HG03103 (cell line): ENCODE data around the gene PLPPR5.
"Not testable (repeated sequence)": the region's sequence is repeated elsewhere in the genome, so short reads cannot be mapped to it uniquely, and the experiment has no call there.

Source experiments
- ATAC-seq: cut with Tn5 transposase; IDR thresholded peaks from one replicate; pipeline ENCODE4 v1.9.1; 2021; ENCODE audit warnings: low read depth; ENCODE audit not compliant: unreplicated experiment

Gene PLPPR5

GRCh38 chr1:99004861-99005442 lies at the start of gene PLPPR5:
Gene PLPPR5 (minus strand): TSS chr1:99004861. CDS start chr1:99004671, 190 bp downstream.
- no peak for ATAC-seq

- ATAC-seq: no peak
Observed at GRCh38 chr1:99051611-99052283, 47.1 kb upstream of the PLPPR5 start.

GRCh38 chr1:99049745-99050144 lies 45.1 kb upstream of the PLPPR5 start:
- no peak for ATAC-seq

GRCh38 chr1:99036746-99037145 lies 32.1 kb upstream of the PLPPR5 start:
- not testable (repeated sequence) for ATAC-seq

- no peak for ATAC-seq
Observed at GRCh38 chr1:99018313-99018712, 13.7 kb upstream of the PLPPR5 start.

- no peak for ATAC-seq
Observed at GRCh38 chr1:99017655-99018054, 13.0 kb upstream of the PLPPR5 start.

GRCh38 chr1:99010679-99011078 lies 6.0 kb upstream of the PLPPR5 start:
- no peak for ATAC-seq

- no peak for ATAC-seq
Observed at GRCh38 chr1:99007366-99007765, 2.7 kb upstream of the PLPPR5 start.

GRCh38 chr1:99005537-99005942 lies 879 bp upstream of the PLPPR5 start:
- ATAC-seq: no peak

GRCh38 chr1:99004254-99004860 lies 304 bp downstream of the PLPPR5 start:
- no peak for ATAC-seq

GRCh38 chr1:99003581-99004253 lies 944 bp downstream of the PLPPR5 start:
- no peak for ATAC-seq

GRCh38 chr1:98992844-98993243 lies 11.8 kb downstream of the PLPPR5 start:
- ATAC-seq: no peak

- peak; percentile 60 for ATAC-seq
Observed at GRCh38 chr1:98991127-98992012, 13.3 kb downstream of the PLPPR5 start.

GRCh38 chr1:98989556-98989907 lies 15.1 kb downstream of the PLPPR5 start:
- ATAC-seq: no peak

GRCh38 chr1:98988904-98989555 lies 15.6 kb downstream of the PLPPR5 start:
- ATAC-seq: no peak

GRCh38 chr1:98985687-98986086 lies 19.0 kb downstream of the PLPPR5 start:
- no peak for ATAC-seq

- ATAC-seq: no peak
Observed at GRCh38 chr1:98981917-98982513, 22.6 kb downstream of the PLPPR5 start.

GRCh38 chr1:98979463-98979862 lies 25.2 kb downstream of the PLPPR5 start:
- no peak for ATAC-seq

- no peak for ATAC-seq
Observed at GRCh38 chr1:98975810-98976209, 28.9 kb downstream of the PLPPR5 start.

- ATAC-seq: no peak
Observed at GRCh38 chr1:98975113-98975512, 29.5 kb downstream of the PLPPR5 start.
